ENCODE results near the gene MAP2K3. TPM values are rescaled to one million over a fixed set of nuclear protein-coding genes. Genes with fewer than 3 reads are reported as not detected.

The MAP2K3 gene
- total and polyA plus RNA-seq, 4 donors: 36.4 to 111 (median 76.7) TPM

DNA sequence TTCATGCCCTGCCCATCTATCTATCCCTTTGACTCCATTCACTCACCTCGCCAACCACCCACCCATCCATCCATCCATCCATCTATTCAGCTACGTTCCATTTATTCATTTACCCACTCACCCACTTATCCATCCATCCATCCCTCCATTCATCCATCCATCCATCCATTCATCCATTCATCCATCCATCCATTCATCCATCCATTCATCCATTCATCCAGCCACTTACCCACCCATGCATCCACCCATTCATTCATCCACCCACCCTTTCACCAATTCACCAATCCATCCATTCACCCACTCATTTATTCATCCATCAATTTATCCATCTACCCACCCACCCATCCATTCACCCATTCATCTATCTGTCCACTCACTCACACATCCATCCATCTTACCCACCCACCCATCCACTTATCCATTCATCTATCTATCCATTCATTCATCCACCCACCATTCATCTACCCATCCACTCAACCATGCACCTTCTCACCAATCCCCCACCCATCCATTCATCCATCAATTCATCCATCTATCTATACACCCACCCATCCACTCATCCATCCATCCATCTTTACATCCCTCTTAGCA, 72.1 kb downstream of the MAP2K3 start:
- Histone ChIP-seq H3K4me1 (ENCODE audit: control insufficient read depth in 5 of 5, insufficient read depth in 5 of 5, low read length in 5 of 5) (peaks cover 0 to 7% (median 0%) of the 10 kb centered on the region in 5 donors), H3K9me3 (ENCODE audit: control insufficient read depth in 4 of 4, insufficient read depth in 3 of 4, low read length in 3 of 4) (no peaks in the 10 kb centered on the region), H3K9ac (ENCODE audit: insufficient read depth in 1 of 2, low read length in 2 of 2) (no peak overlapping the region), H3K27me3 (ENCODE audit: control insufficient read depth in 3 of 3, insufficient read depth in 3 of 3, low read length in 2 of 3) (no peaks in the 10 kb centered on the region), H3K36me3 (ENCODE audit: control insufficient read depth in 4 of 4, insufficient read depth in 4 of 4, low read length in 4 of 4) (no peaks in the 10 kb centered on the region), H3K4me3 (no peak overlapping the region), H3K27ac (ENCODE audit: low read depth in 1 of 2, low read length in 1 of 2) (no peak overlapping the region)
- TF ChIP-seq, protein P1, sequence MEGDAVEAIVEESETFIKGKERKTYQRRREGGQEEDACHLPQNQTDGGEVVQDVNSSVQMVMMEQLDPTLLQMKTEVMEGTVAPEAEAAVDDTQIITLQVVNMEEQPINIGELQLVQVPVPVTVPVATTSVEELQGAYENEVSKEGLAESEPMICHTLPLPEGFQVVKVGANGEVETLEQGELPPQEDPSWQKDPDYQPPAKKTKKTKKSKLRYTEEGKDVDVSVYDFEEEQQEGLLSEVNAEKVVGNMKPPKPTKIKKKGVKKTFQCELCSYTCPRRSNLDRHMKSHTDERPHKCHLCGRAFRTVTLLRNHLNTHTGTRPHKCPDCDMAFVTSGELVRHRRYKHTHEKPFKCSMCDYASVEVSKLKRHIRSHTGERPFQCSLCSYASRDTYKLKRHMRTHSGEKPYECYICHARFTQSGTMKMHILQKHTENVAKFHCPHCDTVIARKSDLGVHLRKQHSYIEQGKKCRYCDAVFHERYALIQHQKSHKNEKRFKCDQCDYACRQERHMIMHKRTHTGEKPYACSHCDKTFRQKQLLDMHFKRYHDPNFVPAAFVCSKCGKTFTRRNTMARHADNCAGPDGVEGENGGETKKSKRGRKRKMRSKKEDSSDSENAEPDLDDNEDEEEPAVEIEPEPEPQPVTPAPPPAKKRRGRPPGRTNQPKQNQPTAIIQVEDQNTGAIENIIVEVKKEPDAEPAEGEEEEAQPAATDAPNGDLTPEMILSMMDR (IDR thresholded peaks at IDR 0.05; ENCODE audit: control extremely low read depth, extremely low read depth): no peak
- no peak for DNase-seq
- ATAC-seq (ENCODE audit: insufficient read depth, low FRiP score): no peak
- WGBS, 2 donors: 95 to 96% methylated on average over 2 of the region's 2 CpGs

DNA sequence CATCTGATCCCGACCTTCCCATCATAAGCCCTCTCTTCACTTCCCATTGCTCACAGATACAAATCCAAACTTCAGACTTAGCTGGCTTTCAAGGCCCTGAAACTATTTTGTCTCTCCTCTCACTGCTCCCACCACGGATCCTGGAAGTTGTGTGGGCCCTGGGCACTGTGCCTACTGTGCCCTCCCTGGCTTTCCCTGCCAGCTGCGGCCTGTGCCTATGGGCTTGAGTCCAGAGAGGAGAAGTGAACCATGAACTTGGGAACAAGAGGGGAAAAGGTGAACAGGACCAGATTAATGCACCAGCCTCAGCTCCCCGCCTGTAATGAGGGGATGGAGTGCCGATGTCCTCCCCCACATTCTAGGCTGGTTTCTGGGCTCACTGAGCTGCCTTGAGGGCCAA, 72.8 kb downstream of the MAP2K3 start:
- no peak for DNase-seq
- ATAC-seq (ENCODE audit: insufficient read depth, low FRiP score): no peak
- no peaks in the 10 kb centered on the region for H3K36me3 ChIP-seq (ENCODE audit: control insufficient read depth in 4 of 4, insufficient read depth in 4 of 4, low read length in 4 of 4)
- peaks cover 0 to 7% (median 0%) of the 10 kb centered on the region in 5 donors for H3K4me1 ChIP-seq (ENCODE audit: control insufficient read depth in 5 of 5, insufficient read depth in 5 of 5, low read length in 5 of 5)
- no peak overlapping the region for H3K4me3 ChIP-seq
- no peak overlapping the region for H3K9ac ChIP-seq (ENCODE audit: insufficient read depth in 1 of 2, low read length in 2 of 2)
- WGBS, 2 donors: 86 to 90% methylated on average over 5 of the region's 5 CpGs
- no peak overlapping the region for H3K27ac ChIP-seq (ENCODE audit: low read depth in 1 of 2, low read length in 1 of 2)
- no peaks in the 10 kb centered on the region for H3K9me3 ChIP-seq (ENCODE audit: control insufficient read depth in 4 of 4, insufficient read depth in 3 of 4, low read length in 3 of 4)
- no peaks in the 10 kb centered on the region for H3K27me3 ChIP-seq (ENCODE audit: control insufficient read depth in 3 of 3, insufficient read depth in 3 of 3, low read length in 2 of 3)
- TF ChIP-seq, protein P1 (IDR thresholded peaks at IDR 0.05; ENCODE audit: control extremely low read depth, extremely low read depth): no peak

DNA sequence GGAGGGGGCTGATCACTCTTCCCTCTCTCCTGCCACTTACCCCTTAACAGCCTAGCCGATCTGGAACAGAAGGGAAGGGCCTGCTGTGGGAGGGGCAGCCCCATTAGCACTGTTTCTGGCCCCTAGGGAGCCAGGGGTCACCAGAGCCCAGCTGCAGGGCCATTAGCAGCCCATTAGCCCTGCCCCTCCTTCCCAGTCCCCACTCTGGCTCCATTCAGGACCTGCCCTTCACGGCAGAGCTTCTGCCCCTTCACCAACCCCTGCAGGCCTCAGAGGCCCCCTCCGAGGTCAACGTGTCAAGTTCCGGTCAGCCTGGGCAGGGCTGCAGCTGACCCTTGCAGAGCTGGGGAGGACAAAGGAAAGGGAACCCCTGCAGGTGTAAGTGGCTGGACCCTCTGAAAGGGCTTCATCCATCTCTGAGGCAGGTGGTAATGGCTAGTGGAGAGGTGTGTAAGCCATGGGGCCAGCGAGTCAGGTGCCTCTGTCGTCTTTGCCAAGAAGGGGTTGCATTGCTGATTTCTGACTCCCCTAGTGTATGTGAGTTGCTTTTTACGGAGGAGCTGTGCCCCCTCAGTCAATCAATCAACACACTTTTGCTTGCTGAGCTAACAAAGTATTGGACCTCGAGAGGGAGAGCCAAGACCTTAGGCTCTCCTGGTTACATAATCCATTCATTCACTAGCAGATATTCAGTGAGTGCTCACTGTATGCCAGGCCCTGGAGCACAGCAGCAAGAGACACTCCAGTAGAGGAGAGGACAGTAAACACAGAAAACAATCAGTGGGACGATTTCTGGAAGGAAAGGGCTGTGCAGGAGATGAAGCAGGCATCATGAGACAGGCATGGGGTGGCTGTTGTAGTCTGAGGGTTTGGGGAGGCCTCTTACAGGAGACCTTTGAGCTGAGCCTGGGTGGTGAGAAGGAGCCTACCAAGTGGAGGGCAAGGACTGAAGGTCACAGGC, 73.5 kb downstream of the MAP2K3 start:
- Histone ChIP-seq H3K27ac (ENCODE audit: low read depth in 1 of 2, low read length in 1 of 2) (no peak overlapping the region), H3K4me1 (ENCODE audit: control insufficient read depth in 5 of 5, insufficient read depth in 5 of 5, low read length in 5 of 5) (peaks cover 0 to 7% (median 0%) of the 10 kb centered on the region in 5 donors), H3K9ac (ENCODE audit: insufficient read depth in 1 of 2, low read length in 2 of 2) (no peak overlapping the region), H3K9me3 (ENCODE audit: control insufficient read depth in 4 of 4, insufficient read depth in 3 of 4, low read length in 3 of 4) (no peaks in the 10 kb centered on the region), H3K27me3 (ENCODE audit: control insufficient read depth in 3 of 3, insufficient read depth in 3 of 3, low read length in 2 of 3) (no peaks in the 10 kb centered on the region), H3K4me3 (no peak overlapping the region), H3K36me3 (ENCODE audit: control insufficient read depth in 4 of 4, insufficient read depth in 4 of 4, low read length in 4 of 4) (no peaks in the 10 kb centered on the region)
- DNase-seq (no peak), ATAC-seq (ENCODE audit: insufficient read depth, low FRiP score) (no peak)
- TF ChIP-seq, protein P1 (IDR thresholded peaks at IDR 0.05; ENCODE audit: control extremely low read depth, extremely low read depth): no peak
- WGBS, 2 donors: 65 to 72% methylated on average over 9 to 10 of the region's 10 CpGs
